MM.1S (cell line): ENCODE measurements around the gene NAA11.

Experiments
- EZH2 ChIP-seq: fragments of 300-600 bp; sonication (generic); optimal IDR thresholded peaks from 2 replicates; pipeline ENCODE3; 2017; ENCODE audit warnings: low read depth, mild to moderate bottlenecking, antibody characterized with exemption, low read length, mixed read lengths
- EZH2phosphoT487 ChIP-seq: fragments of 300-600 bp; sonication (generic); IDR thresholded peaks from 2 replicates; pipeline ENCODE4 v1.6.1; 2018; ENCODE audit warnings: antibody characterized with exemption, low read length
- TF ChIP-seq, protein P1 (sequence below): fragments of 300-600 bp; sonication (generic); IDR thresholded peaks from 2 replicates; pipeline ENCODE4 v1.5.1; 2016; ENCODE audit warnings: antibody characterized with exemption, low read length, mixed read lengths

DNA sequence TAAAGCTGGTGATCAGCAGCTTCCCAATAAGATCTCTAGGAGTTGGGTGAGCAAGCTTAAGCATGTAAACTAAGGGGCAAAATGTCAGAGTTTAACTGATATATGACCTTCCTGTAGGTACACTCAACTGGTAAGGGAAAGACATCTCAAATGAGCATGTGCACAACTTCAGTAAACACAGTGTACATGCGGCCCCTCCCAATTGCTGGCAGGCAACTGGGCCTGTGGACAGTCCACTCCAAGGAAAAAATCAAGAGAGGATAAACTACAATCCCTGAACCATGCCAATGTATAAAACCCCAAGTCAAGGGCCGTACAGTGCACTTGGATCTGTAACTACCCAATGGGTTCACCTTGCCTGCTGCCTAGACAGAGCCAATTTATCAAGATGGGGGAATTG is 4.9 kb upstream of the NAA11 start:
- TF ChIP-seq EZH2phosphoT487: no peak
- TF ChIP-seq EZH2: no peak
- TF ChIP-seq, protein P1, sequence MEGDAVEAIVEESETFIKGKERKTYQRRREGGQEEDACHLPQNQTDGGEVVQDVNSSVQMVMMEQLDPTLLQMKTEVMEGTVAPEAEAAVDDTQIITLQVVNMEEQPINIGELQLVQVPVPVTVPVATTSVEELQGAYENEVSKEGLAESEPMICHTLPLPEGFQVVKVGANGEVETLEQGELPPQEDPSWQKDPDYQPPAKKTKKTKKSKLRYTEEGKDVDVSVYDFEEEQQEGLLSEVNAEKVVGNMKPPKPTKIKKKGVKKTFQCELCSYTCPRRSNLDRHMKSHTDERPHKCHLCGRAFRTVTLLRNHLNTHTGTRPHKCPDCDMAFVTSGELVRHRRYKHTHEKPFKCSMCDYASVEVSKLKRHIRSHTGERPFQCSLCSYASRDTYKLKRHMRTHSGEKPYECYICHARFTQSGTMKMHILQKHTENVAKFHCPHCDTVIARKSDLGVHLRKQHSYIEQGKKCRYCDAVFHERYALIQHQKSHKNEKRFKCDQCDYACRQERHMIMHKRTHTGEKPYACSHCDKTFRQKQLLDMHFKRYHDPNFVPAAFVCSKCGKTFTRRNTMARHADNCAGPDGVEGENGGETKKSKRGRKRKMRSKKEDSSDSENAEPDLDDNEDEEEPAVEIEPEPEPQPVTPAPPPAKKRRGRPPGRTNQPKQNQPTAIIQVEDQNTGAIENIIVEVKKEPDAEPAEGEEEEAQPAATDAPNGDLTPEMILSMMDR: no peak
